DND-41 (cell line): ENCODE data around the gene PCK1.

Source experiments
- EZH2 ChIP-seq: IDR thresholded peaks from 3 replicates; pipeline ENCODE4 v1.6.1; 2012; ENCODE audit warnings: borderline replicate concordance, low read depth, mild to moderate bottlenecking, moderate library complexity, low read length, inconsistent platforms; ENCODE audit not compliant: severe bottlenecking
- TF ChIP-seq, protein P1 (sequence below): IDR thresholded peaks from 2 replicates; pipeline ENCODE4 v1.5.1; 2012; ENCODE audit warnings: borderline replicate concordance, low read length, moderate library complexity, mild to moderate bottlenecking; ENCODE audit not compliant: poor library complexity, severe bottlenecking; ENCODE audit errors: extremely low read depth

DNA sequence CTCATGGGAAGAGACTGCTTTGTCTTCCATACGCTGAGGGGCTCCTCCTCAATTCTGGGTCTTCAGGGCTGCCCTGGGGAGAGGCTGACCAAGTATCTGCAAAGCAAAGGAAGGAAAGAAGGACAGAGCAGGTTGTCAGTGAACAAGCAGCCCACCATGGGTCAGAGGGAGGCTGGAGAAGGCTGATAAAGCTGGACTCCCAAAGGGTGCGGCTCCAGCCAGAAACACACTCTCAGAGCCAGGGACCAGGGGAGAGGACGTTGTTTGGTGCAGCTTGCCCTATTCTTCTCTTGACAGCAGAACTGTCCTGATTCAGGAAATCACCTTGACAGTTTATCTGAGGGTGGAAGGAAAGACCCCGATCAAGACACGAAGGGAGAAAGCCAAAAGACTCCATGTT, 25.6 kb upstream of the PCK1 start:
- TF ChIP-seq, protein P1, sequence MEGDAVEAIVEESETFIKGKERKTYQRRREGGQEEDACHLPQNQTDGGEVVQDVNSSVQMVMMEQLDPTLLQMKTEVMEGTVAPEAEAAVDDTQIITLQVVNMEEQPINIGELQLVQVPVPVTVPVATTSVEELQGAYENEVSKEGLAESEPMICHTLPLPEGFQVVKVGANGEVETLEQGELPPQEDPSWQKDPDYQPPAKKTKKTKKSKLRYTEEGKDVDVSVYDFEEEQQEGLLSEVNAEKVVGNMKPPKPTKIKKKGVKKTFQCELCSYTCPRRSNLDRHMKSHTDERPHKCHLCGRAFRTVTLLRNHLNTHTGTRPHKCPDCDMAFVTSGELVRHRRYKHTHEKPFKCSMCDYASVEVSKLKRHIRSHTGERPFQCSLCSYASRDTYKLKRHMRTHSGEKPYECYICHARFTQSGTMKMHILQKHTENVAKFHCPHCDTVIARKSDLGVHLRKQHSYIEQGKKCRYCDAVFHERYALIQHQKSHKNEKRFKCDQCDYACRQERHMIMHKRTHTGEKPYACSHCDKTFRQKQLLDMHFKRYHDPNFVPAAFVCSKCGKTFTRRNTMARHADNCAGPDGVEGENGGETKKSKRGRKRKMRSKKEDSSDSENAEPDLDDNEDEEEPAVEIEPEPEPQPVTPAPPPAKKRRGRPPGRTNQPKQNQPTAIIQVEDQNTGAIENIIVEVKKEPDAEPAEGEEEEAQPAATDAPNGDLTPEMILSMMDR, result no peak
- no peak for TF ChIP-seq EZH2
